HCT116 (cell line): ENCODE data around the gene COX5B. TPM values are rescaled to one million over a fixed set of nuclear protein-coding genes. Genes with fewer than 3 reads are reported as not detected.
"Not testable (repeated sequence)": the region's sequence is repeated elsewhere in the genome, so short reads cannot be mapped to it uniquely, and the experiment has no call there.

Experiments used
- ATAC-seq: fragments of 200-7000 bp; cut with Tn5 transposase; 2 replicates; pipeline ENCODE4 v1.9.1; 2020; ENCODE audit warnings: mild to moderate bottlenecking, moderate library complexity
- BruUV-seq: library from RNA; stranded (reverse); fragments of 400-500 nt; replicated peaks from 2 replicates; lab custom pipeline; 2021; lab: Mats Ljungman, UMichigan
- CTCF ChIA-PET: fragments of 300-600 bp; sonication (Branson Sonifier 250); formaldehyde crosslinking; loops from one replicate; lab custom pipeline; 2021; ENCODE audit warnings: antibody characterized with exemption; lab: Charles Lee
- POLR2A ChIA-PET: fragments of 300-600, 350-600 bp; sonication (Branson Sonifier 250); formaldehyde crosslinking; loops from one replicate; lab custom pipeline; 2021; ENCODE audit warnings: antibody characterized with exemption; lab: Charles Lee
- RAD21 ChIA-PET, 2 experiments: fragments of 300-600 bp; sonication (Branson Sonifier 250); formaldehyde crosslinking; loops; one replicate each; lab custom pipeline; 2023; ENCODE audit warnings: low total read pairs in 2 of 2; ENCODE audit not compliant: uncharacterized antibody in 2 of 2, unreplicated experiment in 2 of 2, low non-redundant PET in 1 of 2; lab: Charles Lee
- DNase-seq: peaks from one replicate; pipeline ENCODE4 v3.0.0-alpha.2; 2010; ENCODE audit warnings: low read depth, low spot score
- H2AFZ ChIP-seq: fragments of 200-600 bp; shearing (Covaris generic), sonication (generic); 2 replicates; pipeline ENCODE4 v1.6.1; 2017; ENCODE audit warnings: low read depth, mixed run types, mixed read lengths, antibody characterized with exemption, low read length; ENCODE audit not compliant: poor library complexity, severe bottlenecking
- H3K27ac ChIP-seq: 2 replicates; pipeline ENCODE4 v1.5.1; 2012; ENCODE audit warnings: low read depth, low read length
- H3K27me3 ChIP-seq: fragments of 200-600 bp; sonication (generic); 2 replicates; pipeline ENCODE4 v1.6.1; 2016; ENCODE audit warnings: mixed run types, low read length, mixed read lengths; ENCODE audit not compliant: insufficient read depth
- H3K36me3 ChIP-seq, 2 experiments: fragments of 200-500 bp in 1 of 2; fragments of 200-600 bp in 1 of 2; sonication (Bioruptor generic) in 1 of 2; sonication (generic) in 1 of 2; 2 replicates each; pipeline versions ENCODE4 v1.5.1 to v1.6.1; 2014 to 2016; ENCODE audit warnings: low read length in 2 of 2, inconsistent platforms in 1 of 2, mixed read lengths in 1 of 2, mixed run types in 1 of 2; ENCODE audit not compliant: insufficient read depth in 2 of 2, control insufficient read depth in 1 of 2
- H3K4me1 ChIP-seq, 2 experiments: fragments of 200-600 bp in 1 of 2; sonication (generic) in 1 of 2; 2 replicates each; pipeline versions ENCODE4 v1.5.1 to v1.6.1; 2012 to 2017; ENCODE audit warnings: low read length in 2 of 2, inconsistent platforms in 1 of 2, mild to moderate bottlenecking in 1 of 2, mixed read lengths in 1 of 2, mixed run types in 1 of 2, moderate library complexity in 1 of 2; ENCODE audit not compliant: insufficient read depth in 2 of 2, control insufficient read depth in 1 of 2
- H3K4me2 ChIP-seq: fragments of 200-600 bp; sonication (generic); 2 replicates; pipeline ENCODE4 v1.6.1; 2017; ENCODE audit warnings: mixed run types, low read length, mixed read lengths
- H3K4me3 ChIP-seq, 2 experiments: fragments of 200-600 bp in 1 of 2; sonication (generic) in 1 of 2; replicated peaks in 1 of 2; 2 replicates each; pipeline ENCODE4 v1.5.1; 2011 to 2016; ENCODE audit warnings: low read length in 2 of 2, control low read depth in 1 of 2, low read depth in 1 of 2, mild to moderate bottlenecking in 1 of 2, mixed read lengths in 1 of 2, mixed run types in 1 of 2
- H3K79me2 ChIP-seq: fragments of 200-600 bp; sonication (generic); 2 replicates; pipeline ENCODE4 v1.6.1; 2017; ENCODE audit warnings: mild to moderate bottlenecking, mixed run types, low read length, moderate library complexity, mixed read lengths; ENCODE audit not compliant: insufficient read depth
- H3K9ac ChIP-seq: fragments of 200-600 bp; sonication (generic); 2 replicates; pipeline ENCODE4 v1.6.1; 2016; ENCODE audit warnings: low read length, mixed read lengths
- H3K9me2 ChIP-seq: fragments of 200-600 bp; sonication (generic), shearing (Covaris generic); 2 replicates; pipeline ENCODE4 v1.6.1; 2017; ENCODE audit warnings: mixed run types, mild to moderate bottlenecking, moderate library complexity; ENCODE audit not compliant: insufficient read depth
- H3K9me3 ChIP-seq, 2 experiments: fragments of 200-500 bp in 1 of 2; fragments of 200-600 bp in 1 of 2; sonication (Bioruptor generic) in 1 of 2; sonication (generic) in 1 of 2; 2 replicates each; pipeline ENCODE4 v1.6.1; 2014 to 2017; ENCODE audit warnings: low read length in 2 of 2, mixed read lengths in 2 of 2, inconsistent platforms in 1 of 2, low read depth in 1 of 2, mild to moderate bottlenecking in 1 of 2, mixed run types in 1 of 2, moderate library complexity in 1 of 2; ENCODE audit not compliant: control insufficient read depth in 1 of 2, insufficient read depth in 1 of 2
- H4K20me1 ChIP-seq: fragments of 200-600 bp; sonication (generic), shearing (Covaris generic); 2 replicates; pipeline ENCODE4 v1.6.1; 2017; ENCODE audit warnings: mixed run types, mild to moderate bottlenecking, moderate library complexity; ENCODE audit not compliant: insufficient read depth
- intact Hi-C: fragments of 100-400 bp; cut with micrococcal nuclease; formaldehyde crosslinking; loops from 2 replicates; pipeline ENCODE4 v1.10.0; 2022
- total RNA-seq: library from RNA; stranded (reverse); gene quantifications from one replicate; pipeline ENCODE4 v1.2.1, GENCODE V29; 2021; ENCODE audit not compliant: unreplicated experiment

Gene COX5B
- total RNA-seq, 1 experiment from 2014 or later = 283 TPM

DNA sequence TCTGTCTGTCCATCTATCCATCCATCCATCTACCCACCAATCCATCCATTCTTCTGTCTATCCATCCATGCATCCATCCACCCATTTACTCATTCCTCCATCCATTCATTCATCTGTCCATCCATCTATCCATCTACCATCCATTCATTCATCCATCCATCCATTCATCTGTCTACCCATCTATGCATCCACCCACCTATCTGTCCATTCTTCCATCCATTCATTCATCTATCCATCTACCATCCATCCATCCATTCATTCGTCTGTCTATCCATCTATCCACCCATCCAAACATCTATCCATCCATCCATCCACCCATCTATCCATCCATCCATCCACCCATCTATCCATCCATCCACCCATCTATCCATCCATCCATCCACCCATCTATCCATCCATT is 25.4 kb upstream of the COX5B start:
- H3K9ac ChIP-seq, RAD21 ChIA-PET, H2AFZ ChIP-seq: not testable (repeated sequence)

GRCh38 chr2:97622976-97623375 is 22.9 kb upstream of the COX5B start:
- H3K27ac ChIP-seq, H3K36me3 ChIP-seq, H3K4me2 ChIP-seq, H3K9ac ChIP-seq, H4K20me1 ChIP-seq, H3K9me3 ChIP-seq, DNase-seq, ATAC-seq, RAD21 ChIA-PET, H3K9me2 ChIP-seq, POLR2A ChIA-PET, H3K4me3 ChIP-seq, BruUV-seq, H2AFZ ChIP-seq, intact Hi-C loops, H3K27me3 ChIP-seq, H3K4me1 ChIP-seq, H3K79me2 ChIP-seq, CTCF ChIA-PET: not testable (repeated sequence)

More for the DNA sequence above, 25.4 kb upstream of the COX5B start:
- intact Hi-C loops, DNase-seq, CTCF ChIA-PET, H3K36me3 ChIP-seq, H3K4me1 ChIP-seq, H4K20me1 ChIP-seq, H3K4me3 ChIP-seq, ATAC-seq, H3K27ac ChIP-seq, H3K79me2 ChIP-seq, H3K9me2 ChIP-seq, H3K9me3 ChIP-seq, H3K4me2 ChIP-seq, POLR2A ChIA-PET, H3K27me3 ChIP-seq, BruUV-seq: not testable (repeated sequence)

GRCh38 chr2:97625354-97626048 is 20.4 kb upstream of the COX5B start:
- H3K27me3 ChIP-seq, H3K9ac ChIP-seq, DNase-seq, H4K20me1 ChIP-seq, H3K4me3 ChIP-seq, RAD21 ChIA-PET, POLR2A ChIA-PET, H3K36me3 ChIP-seq, H3K9me3 ChIP-seq, H2AFZ ChIP-seq, ATAC-seq, H3K9me2 ChIP-seq, H3K4me1 ChIP-seq, H3K27ac ChIP-seq, intact Hi-C loops, CTCF ChIA-PET, H3K4me2 ChIP-seq, BruUV-seq, H3K79me2 ChIP-seq: not testable (repeated sequence)

GRCh38 chr2:97626049-97626430 is 19.8 kb upstream of the COX5B start:
- H3K9me3 ChIP-seq, H3K4me3 ChIP-seq, H3K79me2 ChIP-seq, H3K36me3 ChIP-seq, H3K9ac ChIP-seq, BruUV-seq, H3K9me2 ChIP-seq, DNase-seq, CTCF ChIA-PET, H4K20me1 ChIP-seq, POLR2A ChIA-PET, H3K4me2 ChIP-seq, H3K27me3 ChIP-seq, H3K4me1 ChIP-seq, H2AFZ ChIP-seq, H3K27ac ChIP-seq, intact Hi-C loops, ATAC-seq, RAD21 ChIA-PET: not testable (repeated sequence)
